Lung (tissue), 12 donors: ENCODE results near the gene HEXD. TPM values are rescaled to one million over a fixed set of nuclear protein-coding genes. Genes with fewer than 3 reads are reported as not detected.

Experiments
- ATAC-seq: fragments of 200-7000 bp; cut with Tn5 transposase; one replicate; pipeline ENCODE4 v1.9.1; 2020; ENCODE audit warnings: moderate number of reproducible peaks; ENCODE audit not compliant: insufficient read depth, low FRiP score
- DNase-seq, 3 donors: peaks; one replicate each; pipeline ENCODE4 v3.0.0-alpha.2; 2013 to 2017
- H3K27ac ChIP-seq, 2 donors: one replicate each; pipeline ENCODE4 v1.5.1; 2013; ENCODE audit warnings: mild to moderate bottlenecking in 2 of 2, moderate library complexity in 2 of 2, control low read depth in 1 of 2, inconsistent platforms in 1 of 2, low read depth in 1 of 2, low read length in 1 of 2
- H3K27me3 ChIP-seq, 3 donors: one replicate each; pipeline ENCODE4 v1.5.1; 2013; ENCODE audit warnings: low read length in 2 of 3; ENCODE audit not compliant: control insufficient read depth in 3 of 3, insufficient read depth in 3 of 3
- H3K36me3 ChIP-seq, 4 donors: one replicate each; pipeline ENCODE4 v1.5.1; 2013; ENCODE audit warnings: low read length in 4 of 4, mild to moderate bottlenecking in 1 of 4, moderate library complexity in 1 of 4; ENCODE audit not compliant: control insufficient read depth in 4 of 4, insufficient read depth in 4 of 4
- H3K4me1 ChIP-seq, 5 donors: one replicate each; pipeline ENCODE4 v1.5.1; 2013; ENCODE audit warnings: low read length in 5 of 5, mild to moderate bottlenecking in 2 of 5, moderate library complexity in 1 of 5; ENCODE audit not compliant: control insufficient read depth in 5 of 5, insufficient read depth in 5 of 5
- H3K4me3 ChIP-seq: one replicate; pipeline ENCODE4 v1.5.1; 2013; ENCODE audit warnings: mild to moderate bottlenecking, control low read depth, moderate library complexity
- H3K9ac ChIP-seq, 2 donors: one replicate each; pipeline ENCODE4 v1.5.1; 2013; ENCODE audit warnings: low read length in 2 of 2, control low read depth in 1 of 2; ENCODE audit not compliant: insufficient read depth in 1 of 2
- H3K9me3 ChIP-seq, 4 donors: one replicate each; pipeline ENCODE4 v1.5.1; 2013; ENCODE audit warnings: low read length in 3 of 4, mild to moderate bottlenecking in 1 of 4, moderate library complexity in 1 of 4; ENCODE audit not compliant: control insufficient read depth in 4 of 4, insufficient read depth in 3 of 4
- WGBS, 2 donors: extraction: QIAGEN DNeasy Blood & Tissue Kit; methylation state at CpG; one replicate each; pipeline ENCODE4 v1.1.7; 2013; 5-methylcytosine and 5-hydroxymethylcytosine counted together
- polyA plus RNA-seq, 2 donors: library from polyadenylated mRNA; stranded (reverse); fragments of 200-250 nt; gene quantifications; one replicate each; pipeline ENCODE4 v1.2.1, GENCODE V29; 2013
- total RNA-seq, 2 donors: library from RNA; depleted of rRNA in 1 of 2; stranded (reverse); fragments of >200 nt in 1 of 2; gene quantifications; one replicate each; pipeline ENCODE4 v1.2.1, GENCODE V29; 2014 to 2021
- TF ChIP-seq, protein P1 (sequence below): IDR thresholded peaks from 2 replicates; pipeline ENCODE4 v1.5.1; 2012; ENCODE audit warnings: mild to moderate bottlenecking; ENCODE audit errors: control extremely low read depth, extremely low read depth
- donor health status: control.
- donor health status: control.
- donor health status: Bipolar disorder and iron deficiency.
- donor health status: healthy.
- donor health status: DM: yes; HTN: yes; CAD: no.

The HEXD gene
- total and polyA plus RNA-seq, 4 donors = 28.4 to 57.3 (median 37.4) TPM

DNA sequence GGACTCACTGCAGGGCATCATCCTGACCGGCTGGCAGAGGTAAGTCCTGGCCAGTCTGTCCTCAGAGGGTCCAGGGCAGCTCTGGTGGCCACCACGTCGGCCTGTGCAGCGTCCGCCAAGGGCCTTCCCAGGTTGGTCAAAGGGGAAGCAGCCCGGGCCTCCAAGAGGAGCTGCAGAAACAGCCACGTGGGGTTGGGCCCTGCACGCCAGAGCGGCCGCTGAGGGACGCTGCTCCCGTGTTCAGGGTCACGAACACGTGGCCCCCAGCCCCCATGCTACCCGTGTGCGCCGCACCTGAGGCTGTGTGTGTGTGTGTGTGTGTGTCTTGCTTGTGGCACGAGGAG lies 19.1 kb downstream of the HEXD start:
- H3K9ac ChIP-seq = no peak overlapping the region
- H3K36me3 ChIP-seq = peaks cover 0 to 44% (median 6%) of the 10 kb centered on the region in 4 donors
- H3K27me3 ChIP-seq = no peaks in the 10 kb centered on the region
- H3K4me1 ChIP-seq = no peaks in the 10 kb centered on the region
- no peak for DNase-seq
- no peak for ATAC-seq
- H3K9me3 ChIP-seq = no peaks in the 10 kb centered on the region
- 92 to 95% methylated on average over 18 of the region's 18 CpGs for WGBS, 2 donors
- no peak overlapping the region for H3K27ac ChIP-seq
- TF ChIP-seq, protein P1, sequence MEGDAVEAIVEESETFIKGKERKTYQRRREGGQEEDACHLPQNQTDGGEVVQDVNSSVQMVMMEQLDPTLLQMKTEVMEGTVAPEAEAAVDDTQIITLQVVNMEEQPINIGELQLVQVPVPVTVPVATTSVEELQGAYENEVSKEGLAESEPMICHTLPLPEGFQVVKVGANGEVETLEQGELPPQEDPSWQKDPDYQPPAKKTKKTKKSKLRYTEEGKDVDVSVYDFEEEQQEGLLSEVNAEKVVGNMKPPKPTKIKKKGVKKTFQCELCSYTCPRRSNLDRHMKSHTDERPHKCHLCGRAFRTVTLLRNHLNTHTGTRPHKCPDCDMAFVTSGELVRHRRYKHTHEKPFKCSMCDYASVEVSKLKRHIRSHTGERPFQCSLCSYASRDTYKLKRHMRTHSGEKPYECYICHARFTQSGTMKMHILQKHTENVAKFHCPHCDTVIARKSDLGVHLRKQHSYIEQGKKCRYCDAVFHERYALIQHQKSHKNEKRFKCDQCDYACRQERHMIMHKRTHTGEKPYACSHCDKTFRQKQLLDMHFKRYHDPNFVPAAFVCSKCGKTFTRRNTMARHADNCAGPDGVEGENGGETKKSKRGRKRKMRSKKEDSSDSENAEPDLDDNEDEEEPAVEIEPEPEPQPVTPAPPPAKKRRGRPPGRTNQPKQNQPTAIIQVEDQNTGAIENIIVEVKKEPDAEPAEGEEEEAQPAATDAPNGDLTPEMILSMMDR = no peak
- no peak overlapping the region for H3K4me3 ChIP-seq

DNA sequence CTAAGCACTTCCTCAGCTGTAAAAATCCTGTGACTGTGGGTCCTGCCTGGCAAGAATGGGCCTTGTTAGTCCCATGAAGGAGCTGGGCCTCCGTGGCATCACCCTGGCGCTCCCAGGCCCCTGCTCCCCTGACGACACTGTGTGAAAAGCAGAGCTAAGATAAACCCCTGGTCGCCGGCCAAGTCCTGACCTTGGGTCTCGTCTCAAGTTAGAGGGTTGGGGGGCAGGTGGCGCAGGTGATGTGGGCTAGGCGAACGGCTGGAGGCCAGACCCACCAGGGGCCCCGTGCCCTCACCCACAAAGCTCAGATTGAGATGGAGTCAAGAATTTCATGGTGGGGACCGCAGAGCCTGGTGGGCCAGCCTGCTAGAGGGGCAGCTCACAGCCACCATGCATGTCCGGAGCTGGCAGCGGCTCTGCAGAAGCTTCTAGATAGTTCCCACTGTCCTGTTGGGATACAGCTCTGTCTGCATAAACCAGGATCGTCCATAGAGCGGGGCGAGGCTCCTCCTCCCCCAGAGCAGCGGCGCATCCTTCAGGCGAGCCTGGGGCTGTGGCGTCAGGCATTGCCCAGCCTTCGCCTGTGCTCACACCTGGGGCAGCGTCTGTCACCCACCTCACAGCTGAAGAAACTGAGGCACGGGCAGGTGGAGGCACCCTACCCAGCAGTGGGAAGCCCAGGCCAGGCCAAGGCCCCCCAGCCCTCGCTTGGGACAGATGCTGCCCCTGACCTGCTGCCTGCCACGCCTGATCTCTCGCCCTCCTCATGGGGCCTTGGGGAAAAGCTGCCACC lies 20.4 kb downstream of the HEXD start:
- no peaks in the 10 kb centered on the region for H3K4me1 ChIP-seq
- 89 to 95% methylated on average over 26 of the region's 26 CpGs for WGBS, 2 donors
- no peaks in the 10 kb centered on the region for H3K9me3 ChIP-seq
- H3K27ac ChIP-seq = no peak overlapping the region
- H3K36me3 ChIP-seq = peaks cover 0 to 54% (median 10%) of the 10 kb centered on the region in 4 donors
- DNase-seq = no peak
- H3K9ac ChIP-seq = no peak overlapping the region
- H3K4me3 ChIP-seq = no peak overlapping the region
- no peak for ATAC-seq
- TF ChIP-seq, protein P1 = no peak
- no peaks in the 10 kb centered on the region for H3K27me3 ChIP-seq

DNA sequence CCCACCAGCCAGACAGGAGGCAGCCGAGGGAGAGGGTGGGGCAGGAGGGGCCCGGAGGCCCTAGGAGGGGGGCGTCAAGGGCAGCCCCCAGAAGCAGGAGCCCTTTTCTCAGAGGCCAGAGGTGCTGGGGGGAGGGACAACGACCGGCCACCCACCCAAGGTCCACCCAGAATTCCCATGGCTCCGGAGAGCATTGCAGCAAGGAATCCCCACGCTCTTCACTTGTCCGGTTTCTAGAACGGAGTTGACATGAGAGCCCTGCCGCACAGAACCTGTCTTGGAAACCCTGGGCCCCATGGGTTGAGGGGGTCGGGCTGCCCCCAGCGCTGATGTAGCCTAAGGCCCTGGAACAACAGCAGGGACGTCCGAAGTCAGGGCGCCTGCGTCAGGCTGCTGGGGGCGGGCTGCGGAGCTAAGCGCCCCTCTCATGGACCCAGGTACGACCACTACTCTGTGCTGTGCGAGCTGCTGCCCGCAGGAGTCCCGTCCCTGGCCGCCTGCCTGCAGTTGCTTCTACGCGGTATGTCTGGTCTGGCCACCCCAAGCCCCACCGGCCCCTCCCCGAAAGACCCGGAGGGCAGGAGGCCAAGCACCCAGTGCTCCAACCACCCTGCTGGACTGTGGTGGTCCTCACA lies 21.2 kb downstream of the HEXD start:
- Histone ChIP-seq H3K36me3 (peaks cover 0 to 54% (median 10%) of the 10 kb centered on the region in 4 donors), H3K9ac (no peak overlapping the region), H3K9me3 (no peaks in the 10 kb centered on the region), H3K27ac (no peak overlapping the region), H3K4me3 (no peak overlapping the region), H3K27me3 (no peaks in the 10 kb centered on the region), H3K4me1 (no peaks in the 10 kb centered on the region)
- ATAC-seq (no peak), DNase-seq (no peak)
- TF ChIP-seq, protein P1 = no peak
- WGBS, 2 donors = 93 to 94% methylated on average over 29 of the region's 29 CpGs
